Lower lobe of right lung (tissue), 2 donors: Measurements from ENCODE around the gene B4GALT6. TPM values are rescaled to one million over a fixed set of nuclear protein-coding genes. Genes with fewer than 3 reads are reported as not detected.

Experiments used
- ATAC-seq, 2 donors: fragments of 200-7000 bp; cut with Tn5 transposase; one replicate each; pipeline ENCODE4 v1.9.1; 2020 to 2022; ENCODE audit warnings: mild to moderate bottlenecking in 2 of 2, moderate library complexity in 2 of 2
- DNase-seq: peaks from one replicate; pipeline ENCODE4 v3.0.0-alpha.2; 2020
- H3K27ac ChIP-seq: fragments of 200-600 bp; one replicate; pipeline ENCODE4 v1.8.0; 2022
- H3K27me3 ChIP-seq: fragments of 200-600 bp; one replicate; pipeline ENCODE4 v1.8.0; 2022; ENCODE audit warnings: low read depth
- H3K36me3 ChIP-seq: fragments of 200-600 bp; one replicate; pipeline ENCODE4 v1.8.0; 2022; ENCODE audit warnings: mild to moderate bottlenecking
- H3K4me1 ChIP-seq: fragments of 200-600 bp; one replicate; pipeline ENCODE4 v1.8.0; 2022
- H3K4me3 ChIP-seq: fragments of 200-600 bp; one replicate; pipeline ENCODE4 v1.8.0; 2022; ENCODE audit warnings: mild to moderate bottlenecking
- H3K9me3 ChIP-seq: fragments of 200-600 bp; one replicate; pipeline ENCODE4 v1.8.0; 2022
- CTCF ChIP-seq: fragments of 200-600 bp; IDR thresholded peaks from one replicate; pipeline ENCODE4 v1.8.0; 2022; ENCODE audit warnings: antibody characterized with exemption, mild to moderate bottlenecking
- intact Hi-C: fragments of 100-400 bp; cut with DNase I; formaldehyde crosslinking; loops from one replicate; pipeline ENCODE4 v1.11.0; 2022
- total RNA-seq: library from RNA; stranded (reverse); fragmentation: NEBNext Ultra II Directional; extraction: Animal tissue kit (Norgen Biotek cat#: 25700); gene quantifications from one replicate; pipeline ENCODE4 v1.2.1, GENCODE V29; 2021
- donor health status: DM: no; HTN: yes; CAD: no; lungs with severe emphysema.

The B4GALT6 gene
- total RNA-seq, 1 donor from 2014 or later = 4.6 TPM

GRCh38 chr18:31722369-31722957 is 38.1 kb upstream of the B4GALT6 start:
- Histone ChIP-seq H3K36me3 (no peaks in the 10 kb centered on the region), H3K9me3 (peaks cover 3% of the 10 kb centered on the region), H3K27ac (no peak overlapping the region), H3K4me3 (no peak overlapping the region), H3K27me3 (peaks cover 20% of the 10 kb centered on the region), H3K4me1 (peaks cover 5% of the 10 kb centered on the region)
- DNase-seq (peak; percentile 64), ATAC-seq (peak; percentile 92)
- peak; percentile 92 for TF ChIP-seq CTCF
- intact Hi-C loops = loop anchor here (5.0 kb wide), 1 partner anchor 165 kb away; no protein-coding TSS in a partner anchor

- Histone ChIP-seq H3K4me3 (no peak overlapping the region), H3K27ac (no peak overlapping the region), H3K27me3 (peaks cover 20% of the 10 kb centered on the region), H3K9me3 (peaks cover 3% of the 10 kb centered on the region), H3K36me3 (no peaks in the 10 kb centered on the region), H3K4me1 (peaks cover 5% of the 10 kb centered on the region)
- intact Hi-C loops = loop anchor here (5.0 kb wide), 1 partner anchor 164 kb away; no protein-coding TSS in a partner anchor
- no peak for TF ChIP-seq CTCF
- DNase-seq = no peak
- no peak for ATAC-seq
Measured at GRCh38 chr18:31721601-31722000, 37.2 kb upstream of the B4GALT6 start.

- no peak for TF ChIP-seq CTCF
- DNase-seq (no peak), ATAC-seq (no peak)
- Histone ChIP-seq H3K36me3 (no peaks in the 10 kb centered on the region), H3K27ac (no peak overlapping the region), H3K9me3 (peaks cover 3% of the 10 kb centered on the region), H3K27me3 (peaks cover 20% of the 10 kb centered on the region), H3K4me1 (peaks cover 5% of the 10 kb centered on the region), H3K4me3 (no peak overlapping the region)
- intact Hi-C loops = loop anchor here (5.0 kb wide), 1 partner anchor 164 kb away; no protein-coding TSS in a partner anchor
Measured at GRCh38 chr18:31720867-31721266, 36.5 kb upstream of the B4GALT6 start.

GRCh38 chr18:31719363-31720006 is 35.1 kb upstream of the B4GALT6 start:
- ATAC-seq (no peak), DNase-seq (no peak)
- Histone ChIP-seq H3K9me3 (peaks cover 3% of the 10 kb centered on the region), H3K36me3 (no peaks in the 10 kb centered on the region), H3K27me3 (peaks cover 12% of the 10 kb centered on the region), H3K27ac (no peak overlapping the region), H3K4me1 (peaks cover 5% of the 10 kb centered on the region), H3K4me3 (no peak overlapping the region)
- no peak for TF ChIP-seq CTCF
- intact Hi-C loops = loop anchor here (5.0 kb wide), 1 partner anchor 162 kb away; no protein-coding TSS in a partner anchor

- DNase-seq = no peak
- Histone ChIP-seq H3K36me3 (no peaks in the 10 kb centered on the region), H3K27ac (no peak overlapping the region), H3K27me3 (peaks cover 3% of the 10 kb centered on the region), H3K4me3 (no peak overlapping the region), H3K4me1 (no peaks in the 10 kb centered on the region), H3K9me3 (peaks cover 3% of the 10 kb centered on the region)
- TF ChIP-seq CTCF = no peak
- intact Hi-C loops = no loop called here
- ATAC-seq = no peak
Measured at GRCh38 chr18:31718386-31718785, 34.0 kb upstream of the B4GALT6 start.
